SK-N-SH (cell line): ENCODE data around the gene SCOC. TPM values are rescaled to one million over a fixed set of nuclear protein-coding genes. Genes with fewer than 3 reads are reported as not detected.

Experiments used
- CTCF ChIA-PET: fragments of 300-600, 350-600 bp; formaldehyde crosslinking; extraction: SDS; loops from one replicate; lab custom pipeline; 2021; lab: Yijun Ruan, JAX
- POLR2A ChIA-PET: fragments of 350-600 bp; sonication (Branson Sonifier 250); formaldehyde crosslinking; extraction: SDS; loops from one replicate; lab custom pipeline; 2020; ENCODE audit warnings: antibody characterized with exemption, inconsistent platforms; lab: Yijun Ruan, JAX
- DNase-seq: peaks from one replicate; pipeline ENCODE4 v3.0.0; 2012
- H2AFZ ChIP-seq: fragments of 200-600 bp; sonication (generic); 2 replicates; pipeline ENCODE4 v1.8.1; 2016; ENCODE audit warnings: antibody characterized with exemption, mild to moderate bottlenecking, low read depth
- H3F3A ChIP-seq: fragments of 200-600 bp; sonication (generic); replicated peaks from 2 replicates; pipeline ENCODE3; 2016; ENCODE audit warnings: antibody characterized with exemption, mild to moderate bottlenecking; ENCODE audit not compliant: insufficient read depth
- H3K27ac ChIP-seq, 2 experiments: fragments of 200-500 bp in 1 of 2; fragments of 200-600 bp in 1 of 2; sonication (Bioruptor generic) in 1 of 2; sonication (generic), shearing (Covaris generic) in 1 of 2; 2 replicates each; pipeline versions ENCODE4 v1.5.1 to v1.6.1; 2014 to 2016; ENCODE audit warnings: low read depth in 2 of 2, inconsistent platforms in 1 of 2, low read length in 1 of 2, mild to moderate bottlenecking in 1 of 2, mixed read lengths in 1 of 2
- H3K27me3 ChIP-seq: fragments of 200-600 bp; sonication (generic), shearing (Covaris generic); 2 replicates; pipeline ENCODE4 v1.6.1; 2016; ENCODE audit warnings: mixed run types; ENCODE audit not compliant: insufficient read depth
- H3K36me3 ChIP-seq, 2 experiments: fragments of 200-500 bp in 1 of 2; fragments of 200-600 bp in 1 of 2; sonication (Bioruptor generic) in 1 of 2; sonication (generic) in 1 of 2; replicated peaks in 1 of 2; 2 replicates each; pipeline versions ENCODE3 to v1.5.1; 2014 to 2016; ENCODE audit warnings: low read length in 1 of 2, mild to moderate bottlenecking in 1 of 2; ENCODE audit not compliant: insufficient read depth in 2 of 2, control insufficient read depth in 1 of 2
- H3K4me1 ChIP-seq, 2 experiments: fragments of 200-500 bp in 1 of 2; fragments of 200-600 bp in 1 of 2; sonication (Bioruptor generic) in 1 of 2; sonication (generic), shearing (Covaris generic) in 1 of 2; 2 replicates each; pipeline versions ENCODE4 v1.5.1 to v1.6.1; 2014 to 2016; ENCODE audit warnings: low read depth in 1 of 2, low read length in 1 of 2, mixed run types in 1 of 2; ENCODE audit not compliant: insufficient read depth in 2 of 2, control insufficient read depth in 1 of 2
- H3K4me2 ChIP-seq: fragments of 200-600 bp; sonication (generic), shearing (Covaris generic); 2 replicates; pipeline ENCODE4 v1.6.1; 2017; ENCODE audit warnings: mixed run types
- H3K4me3 ChIP-seq, 2 experiments: fragments of 200-500 bp in 1 of 2; fragments of 200-600 bp in 1 of 2; sonication (Bioruptor generic) in 1 of 2; sonication (generic), shearing (Covaris generic) in 1 of 2; 2 replicates each; pipeline versions ENCODE4 v1.5.1 to v1.8.1; 2014 to 2016; ENCODE audit warnings: low read depth in 2 of 2, inconsistent platforms in 1 of 2, low read length in 1 of 2, mild to moderate bottlenecking in 1 of 2, mixed read lengths in 1 of 2, moderate library complexity in 1 of 2
- H3K79me2 ChIP-seq: fragments of 200-600 bp; sonication (generic); 2 replicates; pipeline ENCODE4 v1.8.1; 2017; ENCODE audit warnings: mild to moderate bottlenecking; ENCODE audit not compliant: insufficient read depth
- H3K9ac ChIP-seq: fragments of 200-600 bp; sonication (generic); 2 replicates; pipeline ENCODE4 v1.6.1; 2017; ENCODE audit warnings: mixed run types
- H3K9me2 ChIP-seq: fragments of 200-600 bp; sonication (generic); 2 replicates; pipeline ENCODE4 v1.6.1; 2017; ENCODE audit warnings: mixed run types
- H3K9me3 ChIP-seq: fragments of 200-600 bp; sonication (generic); 2 replicates; pipeline ENCODE4 v1.6.1; 2017; ENCODE audit warnings: mixed run types, mild to moderate bottlenecking, moderate library complexity
- H4K20me1 ChIP-seq: fragments of 200-600 bp; sonication (generic); 2 replicates; pipeline ENCODE4 v1.6.1; 2017; ENCODE audit warnings: mild to moderate bottlenecking, mixed run types; ENCODE audit not compliant: insufficient read depth
- CHD2 ChIP-seq: fragments of 150-350 bp; IDR thresholded peaks from 2 replicates; pipeline ENCODE4 v1.6.1; 2018; ENCODE audit warnings: low read length; ENCODE audit not compliant: partially characterized antibody
- ELF1 ChIP-seq: IDR thresholded peaks from 2 replicates; pipeline ENCODE4 v1.4.0; 2012
- EP300 ChIP-seq, 2 experiments: IDR thresholded peaks; 2 replicates each; pipeline versions ENCODE4 v1.4.0 to v1.6.1; 2012; ENCODE audit warnings: borderline replicate concordance in 1 of 2, low read depth in 1 of 2, low read length in 1 of 2
- FOSL2 ChIP-seq: IDR thresholded peaks from 2 replicates; pipeline ENCODE4 v1.4.0; 2012; ENCODE audit warnings: low read depth, mild to moderate bottlenecking, moderate library complexity, borderline replicate concordance
- MEF2A ChIP-seq: IDR thresholded peaks from 2 replicates; pipeline ENCODE4 v1.4.0; 2012; ENCODE audit warnings: low read depth, borderline replicate concordance
- NFIC ChIP-seq: IDR thresholded peaks from 2 replicates; pipeline ENCODE4 v1.4.0; 2012; ENCODE audit warnings: borderline replicate concordance
- POLR2AphosphoS5 ChIP-seq: IDR thresholded peaks from 2 replicates; pipeline ENCODE4 v1.6.1; 2012; ENCODE audit warnings: low read depth, low read length
- RFX5 ChIP-seq: IDR thresholded peaks from 2 replicates; pipeline ENCODE4 v1.6.1; 2012; ENCODE audit warnings: mild to moderate bottlenecking, improper control_type of control experiment, low read length
- RXRA ChIP-seq: IDR thresholded peaks from 2 replicates; pipeline ENCODE4 v1.4.0; 2012; ENCODE audit warnings: low read depth, mild to moderate bottlenecking, borderline replicate concordance
- SIN3A ChIP-seq: IDR thresholded peaks from 2 replicates; pipeline ENCODE4 v1.6.1; 2012; ENCODE audit warnings: low read depth, mild to moderate bottlenecking, low read length, moderate library complexity, borderline replicate concordance
- SMC3 ChIP-seq: IDR thresholded peaks from 2 replicates; pipeline ENCODE4 v1.6.1; 2012; ENCODE audit warnings: low read depth, low read length, improper control_type of control experiment
- TCF12 ChIP-seq: IDR thresholded peaks from 2 replicates; pipeline ENCODE4 v1.4.0; 2012
- TEAD4 ChIP-seq: IDR thresholded peaks from 2 replicates; pipeline ENCODE4 v1.4.0; 2012; ENCODE audit warnings: mild to moderate bottlenecking, borderline replicate concordance; ENCODE audit not compliant: insufficient read depth
- WGBS: methylation state at CpG from one replicate; pipeline ENCODE4 v1.1.6; 2017; ENCODE audit warnings: low lambda C conversion rate; 5-methylcytosine and 5-hydroxymethylcytosine counted together
- polyA plus RNA-seq, 3 experiments: library from polyadenylated mRNA; depleted of rRNA; stranded (reverse); fragments of >200 nt; gene quantifications; 2 replicates each; pipeline ENCODE4 v1.2.3, GENCODE V29; 2012
- TF ChIP-seq, protein P1 (sequence below): IDR thresholded peaks from 2 replicates; pipeline ENCODE4; 2012
- TF ChIP-seq, protein P2 (sequence below): IDR thresholded peaks from 2 replicates; pipeline ENCODE4 v1.4.0; 2012; ENCODE audit warnings: low read depth
- TF ChIP-seq, protein P3 (sequence below): fragments of 150-350 bp; IDR thresholded peaks from 2 replicates; pipeline ENCODE4 v1.6.1; 2017; ENCODE audit warnings: antibody characterized with exemption, low read length, low read depth, borderline replicate concordance
- TF ChIP-seq, protein P4 (sequence below): IDR thresholded peaks from 2 replicates; pipeline ENCODE4 v1.6.1; 2012; ENCODE audit warnings: mild to moderate bottlenecking, low read depth, low read length, moderate library complexity

Gene SCOC
- polyA plus RNA-seq, 1 of the 3 experiments (the other 2 are of a cell fraction), result 16.0 TPM

DNA sequence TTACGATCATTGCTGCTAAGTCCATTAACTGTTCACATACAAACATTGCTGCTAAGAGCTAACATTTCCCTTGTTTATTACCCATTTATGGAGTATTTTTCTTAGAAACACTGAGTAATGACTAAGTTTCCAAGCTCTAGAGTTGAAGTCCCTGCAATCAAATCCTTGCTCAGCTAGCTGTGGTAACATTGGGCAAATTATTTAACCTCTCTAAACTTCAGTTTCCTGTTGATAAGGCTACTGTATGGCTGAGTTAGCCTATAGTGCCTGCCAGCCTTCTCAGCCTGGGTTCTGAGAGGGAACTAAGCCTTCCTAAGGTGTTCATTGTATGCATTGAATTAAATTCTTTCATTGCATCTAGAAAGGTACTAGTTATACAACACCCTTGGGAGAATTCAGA is 15.2 kb upstream of the SCOC start:
- H3K9ac ChIP-seq, result no peak overlapping the region
- TF ChIP-seq FOSL2 (no peak), TEAD4 (no peak), CHD2 (no peak), SMC3 (no peak), TCF12 (no peak), NFIC (no peak), RXRA (no peak), RFX5 (no peak), EP300 (IDR thresholded peaks at IDR 0.05; ENCODE audit: borderline replicate concordance in 1 of 2, low read depth in 1 of 2, low read length in 1 of 2) (no peak), SIN3A (no peak), MEF2A (no peak), ELF1 (no peak), POLR2AphosphoS5 (no peak)
- TF ChIP-seq, protein P1, sequence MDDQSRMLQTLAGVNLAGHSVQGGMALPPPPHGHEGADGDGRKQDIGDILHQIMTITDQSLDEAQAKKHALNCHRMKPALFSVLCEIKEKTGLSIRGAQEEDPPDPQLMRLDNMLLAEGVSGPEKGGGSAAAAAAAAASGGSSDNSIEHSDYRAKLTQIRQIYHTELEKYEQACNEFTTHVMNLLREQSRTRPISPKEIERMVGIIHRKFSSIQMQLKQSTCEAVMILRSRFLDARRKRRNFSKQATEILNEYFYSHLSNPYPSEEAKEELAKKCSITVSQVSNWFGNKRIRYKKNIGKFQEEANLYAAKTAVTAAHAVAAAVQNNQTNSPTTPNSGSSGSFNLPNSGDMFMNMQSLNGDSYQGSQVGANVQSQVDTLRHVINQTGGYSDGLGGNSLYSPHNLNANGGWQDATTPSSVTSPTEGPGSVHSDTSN, result no peak
- TF ChIP-seq, protein P2, sequence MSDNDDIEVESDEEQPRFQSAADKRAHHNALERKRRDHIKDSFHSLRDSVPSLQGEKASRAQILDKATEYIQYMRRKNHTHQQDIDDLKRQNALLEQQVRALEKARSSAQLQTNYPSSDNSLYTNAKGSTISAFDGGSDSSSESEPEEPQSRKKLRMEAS, result no peak
- TF ChIP-seq, protein P3, sequence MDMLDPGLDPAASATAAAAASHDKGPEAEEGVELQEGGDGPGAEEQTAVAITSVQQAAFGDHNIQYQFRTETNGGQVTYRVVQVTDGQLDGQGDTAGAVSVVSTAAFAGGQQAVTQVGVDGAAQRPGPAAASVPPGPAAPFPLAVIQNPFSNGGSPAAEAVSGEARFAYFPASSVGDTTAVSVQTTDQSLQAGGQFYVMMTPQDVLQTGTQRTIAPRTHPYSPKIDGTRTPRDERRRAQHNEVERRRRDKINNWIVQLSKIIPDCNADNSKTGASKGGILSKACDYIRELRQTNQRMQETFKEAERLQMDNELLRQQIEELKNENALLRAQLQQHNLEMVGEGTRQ, result no peak
- TF ChIP-seq, protein P4, sequence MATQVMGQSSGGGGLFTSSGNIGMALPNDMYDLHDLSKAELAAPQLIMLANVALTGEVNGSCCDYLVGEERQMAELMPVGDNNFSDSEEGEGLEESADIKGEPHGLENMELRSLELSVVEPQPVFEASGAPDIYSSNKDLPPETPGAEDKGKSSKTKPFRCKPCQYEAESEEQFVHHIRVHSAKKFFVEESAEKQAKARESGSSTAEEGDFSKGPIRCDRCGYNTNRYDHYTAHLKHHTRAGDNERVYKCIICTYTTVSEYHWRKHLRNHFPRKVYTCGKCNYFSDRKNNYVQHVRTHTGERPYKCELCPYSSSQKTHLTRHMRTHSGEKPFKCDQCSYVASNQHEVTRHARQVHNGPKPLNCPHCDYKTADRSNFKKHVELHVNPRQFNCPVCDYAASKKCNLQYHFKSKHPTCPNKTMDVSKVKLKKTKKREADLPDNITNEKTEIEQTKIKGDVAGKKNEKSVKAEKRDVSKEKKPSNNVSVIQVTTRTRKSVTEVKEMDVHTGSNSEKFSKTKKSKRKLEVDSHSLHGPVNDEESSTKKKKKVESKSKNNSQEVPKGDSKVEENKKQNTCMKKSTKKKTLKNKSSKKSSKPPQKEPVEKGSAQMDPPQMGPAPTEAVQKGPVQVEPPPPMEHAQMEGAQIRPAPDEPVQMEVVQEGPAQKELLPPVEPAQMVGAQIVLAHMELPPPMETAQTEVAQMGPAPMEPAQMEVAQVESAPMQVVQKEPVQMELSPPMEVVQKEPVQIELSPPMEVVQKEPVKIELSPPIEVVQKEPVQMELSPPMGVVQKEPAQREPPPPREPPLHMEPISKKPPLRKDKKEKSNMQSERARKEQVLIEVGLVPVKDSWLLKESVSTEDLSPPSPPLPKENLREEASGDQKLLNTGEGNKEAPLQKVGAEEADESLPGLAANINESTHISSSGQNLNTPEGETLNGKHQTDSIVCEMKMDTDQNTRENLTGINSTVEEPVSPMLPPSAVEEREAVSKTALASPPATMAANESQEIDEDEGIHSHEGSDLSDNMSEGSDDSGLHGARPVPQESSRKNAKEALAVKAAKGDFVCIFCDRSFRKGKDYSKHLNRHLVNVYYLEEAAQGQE, result no peak
- H3K9me3 ChIP-seq, result no peaks in the 10 kb centered on the region
- H3K79me2 ChIP-seq, result no peaks in the 10 kb centered on the region
- H3K36me3 ChIP-seq, result no peaks in the 10 kb centered on the region
- H3K4me1 ChIP-seq, result no peaks in the 10 kb centered on the region; a peak in 1 of 4 replicates
- no peak overlapping the region for H3K27ac ChIP-seq
- H3F3A ChIP-seq, result no peaks in the 10 kb centered on the region
- CTCF ChIA-PET, result interaction anchor here (3.1 to 11.0 kb wide), 4 partner anchors 8 to 701 kb away, joined by 40 to 171 read pairs (median 62); no protein-coding TSS in a partner anchor
- H2AFZ ChIP-seq, result no peak overlapping the region
- no peaks in the 10 kb centered on the region for H4K20me1 ChIP-seq
- no peaks in the 10 kb centered on the region for H3K9me2 ChIP-seq
- no peak overlapping the region for H3K4me2 ChIP-seq
- no peak for DNase-seq
- no peak overlapping the region for H3K4me3 ChIP-seq
- 4% methylated on average over 1 of the region's 1 CpG for WGBS
- no peaks in the 10 kb centered on the region; the same call in 1 of the 2 replicates for H3K27me3 ChIP-seq
- POLR2A ChIA-PET, result interaction anchor here (0.7 kb wide), 1 partner anchor 194 kb away, joined by 3 read pairs; no protein-coding TSS in a partner anchor
